ENCODE data around the gene ACAD11.

ACAD11 gene, protein sequence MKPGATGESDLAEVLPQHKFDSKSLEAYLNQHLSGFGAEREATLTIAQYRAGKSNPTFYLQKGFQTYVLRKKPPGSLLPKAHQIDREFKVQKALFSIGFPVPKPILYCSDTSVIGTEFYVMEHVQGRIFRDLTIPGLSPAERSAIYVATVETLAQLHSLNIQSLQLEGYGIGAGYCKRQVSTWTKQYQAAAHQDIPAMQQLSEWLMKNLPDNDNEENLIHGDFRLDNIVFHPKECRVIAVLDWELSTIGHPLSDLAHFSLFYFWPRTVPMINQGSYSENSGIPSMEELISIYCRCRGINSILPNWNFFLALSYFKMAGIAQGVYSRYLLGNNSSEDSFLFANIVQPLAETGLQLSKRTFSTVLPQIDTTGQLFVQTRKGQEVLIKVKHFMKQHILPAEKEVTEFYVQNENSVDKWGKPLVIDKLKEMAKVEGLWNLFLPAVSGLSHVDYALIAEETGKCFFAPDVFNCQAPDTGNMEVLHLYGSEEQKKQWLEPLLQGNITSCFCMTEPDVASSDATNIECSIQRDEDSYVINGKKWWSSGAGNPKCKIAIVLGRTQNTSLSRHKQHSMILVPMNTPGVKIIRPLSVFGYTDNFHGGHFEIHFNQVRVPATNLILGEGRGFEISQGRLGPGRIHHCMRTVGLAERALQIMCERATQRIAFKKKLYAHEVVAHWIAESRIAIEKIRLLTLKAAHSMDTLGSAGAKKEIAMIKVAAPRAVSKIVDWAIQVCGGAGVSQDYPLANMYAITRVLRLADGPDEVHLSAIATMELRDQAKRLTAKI
- 5.0 to 5.6 reads per million in 2 donors for total RNA-seq

DNA sequence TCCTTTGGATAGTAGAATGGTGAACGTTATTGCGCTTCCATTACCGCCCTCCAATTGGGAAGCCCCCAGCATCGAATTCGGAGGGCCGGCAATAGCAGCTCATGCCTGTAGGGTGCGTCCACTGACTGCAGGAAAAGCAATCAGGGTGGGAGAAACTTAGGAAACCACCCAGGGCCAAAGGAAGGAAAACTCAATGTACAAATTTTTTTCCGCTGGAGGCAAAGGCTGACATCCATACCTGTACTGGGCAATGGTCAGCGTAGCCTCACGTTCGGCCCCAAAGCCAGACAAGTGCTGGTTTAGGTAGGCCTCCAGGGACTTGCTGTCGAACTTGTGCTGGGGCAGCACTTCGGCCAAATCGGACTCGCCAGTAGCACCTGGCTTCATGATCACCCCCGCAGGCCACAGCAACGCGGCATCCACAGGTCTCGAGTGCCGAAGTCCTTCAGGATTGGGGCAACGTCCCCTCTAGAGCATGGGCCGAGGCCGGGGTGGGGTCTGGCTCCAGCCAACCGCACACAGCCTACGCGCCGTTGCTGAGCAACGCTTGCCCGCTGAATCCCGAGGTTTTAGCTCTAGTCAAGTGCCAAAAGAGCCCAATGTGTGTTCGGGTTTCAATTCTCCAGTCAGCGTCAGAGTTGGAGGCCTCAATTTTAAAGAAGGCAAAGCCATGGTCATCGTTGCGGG lies at the start of gene ACAD11:
TSS of gene ACAD11 (minus strand) at position 445 of the 687 bp plus-strand sequence. CDS start at position 387, 58 bp downstream.
- DNase-seq: peak in 2 of 5 experiments; percentile 11 to 39

DNA sequence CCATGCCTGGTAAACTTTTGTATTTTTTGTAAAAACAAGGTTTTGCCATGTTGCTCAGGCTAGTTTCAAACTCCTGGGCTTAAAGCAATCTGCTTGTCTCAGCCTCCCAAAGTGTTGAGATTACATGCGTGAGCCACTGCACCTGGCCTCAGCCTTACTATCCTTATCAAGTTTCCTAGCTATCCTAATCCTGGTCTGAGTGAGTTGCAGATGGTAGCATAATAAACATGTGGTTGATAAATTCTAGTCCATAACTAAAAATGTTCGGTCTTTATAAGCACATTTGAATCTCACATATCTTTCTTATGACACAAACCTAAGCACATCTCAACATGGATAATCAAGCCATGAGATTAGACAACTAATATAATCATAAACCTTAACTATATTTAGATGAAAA lies 44.1 kb upstream of the ACAD11 start:
- DNase-seq: no peak

DNA sequence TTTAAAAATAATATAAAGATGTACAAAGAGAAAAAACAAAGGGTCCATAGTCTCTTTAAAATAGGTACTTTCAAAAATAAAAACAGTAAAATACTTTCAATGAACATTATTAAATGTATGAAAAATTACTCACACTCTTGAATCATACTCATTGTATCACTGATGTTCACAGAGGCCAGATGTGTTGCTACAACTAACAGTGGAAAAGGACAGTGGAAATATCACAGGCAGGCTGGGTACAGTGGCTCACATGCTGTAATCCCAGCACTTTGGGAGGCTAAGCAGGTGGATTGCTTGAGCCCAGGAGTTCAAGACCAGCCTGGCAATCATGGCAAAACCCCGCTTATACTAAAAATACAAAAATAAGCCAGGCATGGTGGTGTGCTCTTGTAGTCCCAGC lies 35.8 kb upstream of the ACAD11 start:
- DNase-seq: no peak

GRCh38 chr3:132694991-132695390 lies 35.4 kb upstream of the ACAD11 start:
- DNase-seq: no peak

DNA sequence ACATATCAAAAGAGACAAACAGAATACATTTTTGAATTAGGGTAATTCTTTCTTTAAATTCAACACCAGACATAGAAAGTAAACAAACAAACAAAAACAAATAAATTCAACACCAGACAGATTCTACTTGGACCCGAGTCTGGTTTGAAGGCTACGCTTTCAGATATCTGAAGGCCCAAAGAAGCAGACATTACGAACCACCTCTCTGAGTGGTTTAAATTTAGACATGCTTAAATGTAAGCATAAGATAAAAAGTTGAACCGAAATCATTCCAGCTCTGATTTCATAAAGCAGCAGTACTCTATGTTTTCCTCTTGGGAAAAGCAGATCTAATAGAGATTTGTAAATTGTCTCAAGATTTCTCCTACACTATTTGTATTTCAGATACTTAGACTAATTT lies 30.4 kb upstream of the ACAD11 start:
- no peak for DNase-seq

GRCh38 chr3:132682201-132682600 lies 22.6 kb upstream of the ACAD11 start:
- no peak for DNase-seq

DNA sequence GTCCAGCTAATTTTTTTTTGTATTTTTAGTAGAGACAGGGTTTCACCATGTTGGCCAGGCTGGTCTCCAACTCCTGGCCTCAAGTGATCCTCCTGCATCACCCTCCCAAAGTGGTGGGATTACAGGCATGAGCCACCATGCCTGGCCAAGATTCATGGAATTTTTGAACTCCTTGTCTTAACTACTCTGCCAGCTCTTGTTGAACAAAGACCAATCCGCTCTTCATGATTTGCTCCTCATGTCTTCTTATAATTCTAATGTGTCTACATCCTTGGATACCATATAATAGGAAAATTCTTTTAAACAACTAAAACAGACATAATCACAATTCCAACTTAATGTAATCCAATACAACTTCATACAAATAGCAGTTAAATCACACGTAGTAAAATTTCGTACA lies 21.8 kb upstream of the ACAD11 start:
- DNase-seq: no peak

GRCh38 chr3:132679911-132680310 lies 20.3 kb upstream of the ACAD11 start:
- DNase-seq: no peak

GRCh38 chr3:132675408-132675807 lies 15.8 kb upstream of the ACAD11 start:
- DNase-seq: peak in 1 of 5 experiments; percentile 35

GRCh38 chr3:132669256-132669777 lies 9.7 kb upstream of the ACAD11 start:
- DNase-seq: no peak

GRCh38 chr3:132665230-132665745 lies 5.7 kb upstream of the ACAD11 start:
- no peak for DNase-seq

DNA sequence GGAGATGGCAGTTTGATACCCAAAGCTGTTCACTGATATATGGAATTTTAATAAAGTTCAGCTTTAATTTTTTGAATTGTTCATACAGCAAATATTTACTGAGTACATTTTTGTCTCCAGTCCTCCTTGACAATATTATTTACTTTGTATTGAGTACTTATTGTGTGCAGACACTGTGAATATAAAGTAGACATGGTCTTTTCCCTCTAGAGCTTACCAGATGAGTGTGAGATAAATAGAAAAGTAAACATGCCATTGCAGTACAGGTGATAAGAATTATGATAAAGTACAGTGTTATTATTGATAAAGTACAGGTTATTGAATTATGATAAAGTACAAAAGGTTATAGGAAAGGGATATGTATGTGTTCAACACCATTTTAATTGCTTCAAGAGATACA lies 2.6 kb upstream of the ACAD11 start:
- DNase-seq: no peak

DNA sequence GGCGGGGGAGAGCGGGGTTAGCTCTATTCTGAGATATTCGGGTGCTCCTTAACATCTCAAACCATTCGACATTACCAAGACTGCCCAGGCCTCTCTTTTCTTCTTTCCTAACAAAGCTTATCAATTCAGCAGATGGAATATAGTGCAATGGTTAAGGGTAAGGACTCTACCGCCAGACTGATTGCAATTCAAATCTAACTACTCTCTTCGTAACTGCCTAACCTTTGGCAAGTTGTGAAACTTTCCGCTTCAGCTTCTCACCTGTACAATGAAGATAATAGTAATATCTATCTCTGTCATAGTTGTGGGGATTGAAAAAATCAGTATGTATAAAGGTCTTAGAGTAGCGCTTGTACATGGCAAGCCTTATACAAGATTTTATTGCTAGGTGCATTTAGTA lies 1.5 kb upstream of the ACAD11 start:
- no peak for DNase-seq

- peak in 1 of 5 experiments; percentile 27 for DNase-seq
These were observed 1.1 kb upstream of the ACAD11 start for GRCh38 chr3:132660811-132661070.

GRCh38 chr3:132660052-132660810 lies 622 bp upstream of the ACAD11 start, which contains the start of gene UBA5:
TSS of gene UBA5 (plus strand) at chr3:132660329. CDS start at chr3:132660538, 209 bp downstream.
- DNase-seq: peak; percentile 44 to 85 (median 59)

GRCh38 chr3:132659000-132659364 lies 627 bp downstream of the ACAD11 start:
- no peak for DNase-seq

DNA sequence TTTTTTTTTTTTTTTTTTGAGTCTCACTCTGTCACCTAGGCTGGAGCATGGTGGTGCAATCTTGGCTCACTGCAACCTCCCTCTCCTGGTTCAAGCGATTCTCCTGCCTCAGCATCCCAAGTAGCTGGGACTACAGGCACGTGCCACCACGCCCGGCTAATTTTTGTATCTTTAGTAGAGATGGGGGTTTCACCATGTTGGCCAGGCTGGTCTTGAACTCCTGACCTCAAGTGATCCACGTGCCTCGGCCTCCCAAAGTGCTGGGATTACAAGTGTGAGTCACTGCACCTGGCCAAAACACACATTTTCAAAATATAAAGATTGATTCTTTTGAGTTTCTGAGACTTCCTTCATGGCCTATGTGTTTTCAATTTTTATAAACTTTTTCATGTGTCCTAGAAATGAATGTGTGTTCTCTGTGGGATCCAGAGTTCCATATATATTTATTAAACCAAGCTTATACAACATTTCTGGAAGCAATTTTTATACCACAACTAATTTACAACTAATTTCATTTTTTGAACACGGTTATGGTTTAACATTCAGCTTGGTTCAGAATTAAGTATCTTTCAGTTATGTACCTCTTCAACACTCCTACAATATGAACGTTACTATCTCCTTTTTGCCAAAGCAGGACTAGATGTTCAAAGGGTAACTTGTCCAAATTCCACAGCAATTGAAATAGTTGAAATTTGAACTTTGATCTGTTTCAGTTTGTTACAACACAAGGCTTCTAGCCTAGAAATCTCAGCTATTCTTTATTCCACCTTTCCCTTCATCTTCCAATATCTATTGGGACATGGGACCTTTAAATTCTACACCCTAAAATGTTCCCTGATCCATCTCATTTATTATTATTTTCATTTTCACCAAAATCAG lies 1.5 kb downstream of the ACAD11 start:
- no peak for DNase-seq

- no peak for DNase-seq
These were observed 4.1 kb downstream of the ACAD11 start for GRCh38 chr3:132655471-132655870.

GRCh38 chr3:132654721-132655120 lies 4.9 kb downstream of the ACAD11 start:
- DNase-seq: no peak

GRCh38 chr3:132654190-132654589 lies 5.4 kb downstream of the ACAD11 start:
- no peak for DNase-seq

GRCh38 chr3:132652640-132653270 lies 6.9 kb downstream of the ACAD11 start:
- DNase-seq: no peak

Measured in T-helper 2 cell (primary cell).